NCI-H2171 (cell line): ENCODE measurements around the gene MYF6.
"Not testable (repeated sequence)": the region's sequence is repeated elsewhere in the genome, so short reads cannot be mapped to it uniquely, and the experiment has no call there.

Experiments
- DNase-seq: peaks from one replicate; lab custom pipeline; 2025; lab: John Stamatoyannopoulos, UW

Gene MYF6

DNA sequence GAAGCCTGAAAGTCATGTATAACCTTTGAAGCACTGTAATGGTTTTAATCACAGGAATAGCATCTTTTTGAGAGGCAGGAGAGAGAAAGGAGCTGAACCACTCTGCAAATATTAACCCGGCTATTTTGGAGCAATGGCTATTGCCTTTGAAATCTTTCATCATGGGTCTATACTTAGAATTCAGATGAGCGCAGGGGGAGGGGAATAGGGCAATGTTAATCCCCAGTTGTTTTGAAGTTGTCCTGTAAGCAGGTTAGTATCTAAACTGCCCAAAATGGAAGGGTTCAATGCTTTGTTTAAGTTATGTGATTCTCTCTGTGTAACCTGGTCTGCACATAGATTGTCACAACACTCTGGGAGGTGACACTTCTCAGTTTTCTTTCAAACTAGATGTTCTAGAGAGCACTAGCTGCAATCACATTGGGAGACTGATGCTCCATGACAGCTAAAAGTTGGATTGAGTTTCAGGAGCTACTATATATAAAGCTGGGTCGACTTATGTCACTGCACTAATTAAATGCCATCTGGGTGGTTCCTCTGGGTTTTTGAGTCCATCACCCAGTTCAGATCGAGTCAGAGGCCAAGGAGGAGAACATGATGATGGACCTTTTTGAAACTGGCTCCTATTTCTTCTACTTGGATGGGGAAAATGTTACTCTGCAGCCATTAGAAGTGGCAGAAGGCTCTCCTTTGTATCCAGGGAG is at the start of gene MYF6:
MYF6 (plus strand) TSS at position 509 of the 704 bp plus-strand sequence; CDS start at position 595, 86 bp downstream.
- no peak for DNase-seq

DNA sequence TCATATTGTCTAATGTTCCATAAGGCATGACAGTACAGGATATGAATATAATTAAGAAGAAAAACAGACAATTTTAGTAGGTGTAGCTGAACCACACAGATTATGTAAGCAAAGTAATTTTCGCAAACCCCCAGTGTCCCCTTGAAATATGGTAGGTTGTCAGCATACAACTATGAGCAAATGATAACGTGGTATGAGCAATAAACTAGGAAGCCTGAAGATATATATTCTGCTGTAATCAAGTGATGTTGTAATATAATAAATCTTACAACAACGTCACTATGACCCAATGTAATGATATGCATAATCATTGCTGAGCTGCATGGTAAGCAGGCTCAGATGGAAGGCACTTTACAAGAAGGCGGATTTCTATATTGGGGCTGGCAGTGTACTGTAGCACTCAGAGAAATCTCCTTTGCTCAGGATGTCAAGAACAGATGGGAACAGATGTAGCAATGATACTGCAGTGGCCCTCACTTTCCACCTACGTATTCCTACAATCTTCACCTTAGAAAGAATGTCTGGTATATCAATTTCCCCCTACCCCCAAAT is 47.8 kb upstream of the MYF6 start:
- no peak for DNase-seq

DNA sequence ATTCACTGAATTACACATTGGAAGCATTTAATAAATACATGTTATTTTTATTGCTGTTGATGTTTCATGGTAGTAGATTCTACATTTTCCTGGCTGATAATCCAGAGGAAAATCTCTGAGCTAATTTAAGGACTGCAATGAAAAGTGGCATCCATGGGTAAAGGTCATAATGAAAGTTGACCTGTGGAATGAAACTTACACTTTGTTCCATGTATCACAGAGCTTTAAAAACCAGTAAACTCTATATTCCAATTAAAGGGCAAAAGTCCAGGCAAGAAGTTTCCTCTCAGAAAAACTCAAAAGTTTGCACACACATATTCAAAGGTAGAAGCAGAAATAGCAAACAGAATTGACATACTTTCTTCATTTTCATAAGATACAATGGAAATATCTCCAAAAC is 44.8 kb upstream of the MYF6 start:
- DNase-seq = no peak

DNA sequence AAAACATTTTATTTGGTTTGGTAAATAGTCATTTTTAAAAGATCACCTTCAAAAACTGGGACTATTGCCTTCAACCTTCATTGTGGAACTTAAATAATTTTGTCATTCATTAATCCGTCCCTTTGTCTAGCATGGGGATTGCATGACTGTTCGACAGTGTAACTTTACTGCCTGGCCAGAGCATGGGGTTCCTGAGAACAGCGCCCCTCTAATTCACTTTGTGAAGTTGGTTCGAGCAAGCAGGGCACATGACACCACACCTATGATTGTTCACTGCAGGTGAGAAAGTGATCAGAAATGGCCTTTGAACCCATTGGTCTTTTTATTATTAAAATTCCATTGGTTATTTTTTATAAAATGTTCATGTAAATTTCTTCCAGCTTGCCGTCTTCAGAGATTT is 37.2 kb upstream of the MYF6 start:
- no peak for DNase-seq

DNA sequence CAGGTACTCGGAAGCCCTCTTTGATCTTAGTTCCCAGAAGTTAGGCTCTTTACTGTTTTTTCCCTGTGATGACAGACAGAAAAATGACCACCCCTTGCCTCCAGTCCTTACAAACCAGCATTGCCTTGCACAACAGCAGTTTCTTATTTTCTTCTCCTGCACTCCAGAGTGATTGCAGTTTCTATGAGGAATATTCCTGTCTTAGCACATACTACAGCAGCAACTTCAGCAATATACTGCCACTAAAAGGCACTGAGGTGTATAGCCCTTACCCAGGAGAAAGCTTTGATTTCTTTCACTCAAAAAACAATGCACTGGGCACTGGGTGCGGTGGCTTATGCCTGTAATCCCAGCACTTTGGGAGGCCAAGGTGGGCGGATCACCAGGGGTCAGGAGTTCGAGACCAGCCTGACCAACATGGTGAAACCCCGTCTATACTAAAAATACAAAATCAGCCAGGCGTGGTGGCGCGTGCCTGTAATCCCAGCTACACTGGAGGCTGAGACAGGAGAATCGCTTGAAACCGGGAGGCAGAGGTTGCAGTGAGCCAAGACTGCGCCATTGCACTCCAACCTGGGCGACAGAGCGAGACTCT is 31.3 kb upstream of the MYF6 start:
- not testable (repeated sequence) for DNase-seq

DNA sequence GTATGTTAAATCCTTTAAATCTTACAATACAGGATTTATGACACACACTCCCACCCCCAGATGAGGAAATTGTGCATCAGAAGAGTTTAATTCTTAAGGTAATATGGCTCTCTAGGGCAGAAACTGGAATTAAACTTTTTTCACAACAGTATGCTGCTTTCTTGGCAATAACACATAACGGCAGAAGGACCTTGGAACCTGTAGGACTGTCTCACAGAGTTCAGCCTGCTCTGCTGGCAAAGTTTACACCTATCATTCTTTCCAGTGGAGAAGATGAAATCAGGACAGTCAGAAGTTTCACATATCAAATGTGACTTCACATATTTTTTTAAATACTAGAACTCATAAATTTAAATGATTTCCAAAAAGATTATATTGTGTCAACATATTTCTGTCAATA is 30.6 kb upstream of the MYF6 start:
- DNase-seq = no peak

DNA sequence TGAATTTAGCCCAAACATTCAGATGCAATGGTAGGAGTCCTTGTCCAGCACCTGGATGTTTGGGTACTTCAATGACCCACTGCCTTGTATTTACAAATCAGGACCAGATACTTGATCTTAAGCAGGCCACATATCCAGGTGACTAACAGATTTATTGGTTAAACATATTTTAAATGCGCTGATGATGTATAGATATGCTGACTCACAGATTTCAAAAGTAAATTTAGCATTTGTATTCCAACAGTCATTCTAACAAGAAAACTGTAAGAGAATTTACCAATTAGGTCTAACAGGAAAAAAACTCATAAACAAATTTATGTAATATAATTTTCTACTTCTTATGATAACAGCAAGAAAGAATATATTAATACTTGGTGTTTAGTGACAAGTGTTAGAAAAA is 29.4 kb upstream of the MYF6 start:
- DNase-seq = no peak

DNA sequence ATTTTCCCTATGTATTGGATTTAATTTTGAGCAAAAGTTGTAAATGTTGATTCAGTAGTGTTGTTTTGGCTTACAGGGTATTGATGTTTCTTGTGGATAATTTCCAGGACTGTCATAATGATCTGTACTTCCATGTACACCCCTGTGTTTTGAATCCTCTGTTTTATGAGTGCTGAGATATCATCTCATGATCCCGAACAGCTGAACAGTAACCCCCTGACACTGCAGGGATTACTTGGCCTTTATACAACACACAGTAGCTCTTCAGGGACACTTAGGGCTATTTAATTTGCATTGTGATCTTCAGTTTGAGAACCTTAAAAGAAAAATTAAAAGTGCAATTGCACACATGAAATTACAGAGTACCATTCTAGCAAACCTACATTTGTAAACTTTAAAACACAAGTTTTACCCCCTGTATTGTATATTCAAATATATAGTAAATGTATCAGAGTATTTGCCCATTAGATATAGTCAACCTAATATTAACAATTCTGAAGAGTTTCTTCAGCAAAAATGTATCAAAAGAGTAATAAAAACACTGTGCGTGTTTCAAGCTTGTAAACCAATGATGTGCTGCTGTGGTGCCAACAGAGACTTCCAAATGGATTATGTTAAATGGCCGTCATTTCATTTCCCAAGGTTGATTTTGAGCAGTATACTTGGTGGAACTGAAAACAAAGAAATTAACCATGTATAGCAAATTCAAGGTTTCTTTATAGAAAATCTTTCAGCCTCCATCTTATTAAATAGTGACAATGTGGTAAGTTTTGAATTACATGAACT is 27.9 kb upstream of the MYF6 start:
- DNase-seq = no peak

DNA sequence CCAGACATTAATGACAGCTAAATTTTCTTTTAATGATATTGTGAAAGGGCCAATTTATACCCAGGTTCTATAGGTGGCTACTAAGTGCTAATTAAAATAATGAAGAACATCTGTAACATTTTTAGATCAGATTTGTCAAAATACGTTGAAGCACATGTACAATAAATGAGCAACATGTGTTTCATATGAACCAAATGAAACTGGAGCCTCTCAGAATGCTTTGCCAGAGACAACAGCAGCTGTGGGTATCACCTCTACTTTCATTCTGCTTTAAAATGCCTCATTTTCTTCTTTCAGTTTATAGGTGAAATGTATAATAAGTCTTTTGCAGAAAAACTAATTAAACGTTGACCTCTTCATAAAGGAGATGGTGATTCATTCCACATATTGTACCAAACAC is 26.1 kb upstream of the MYF6 start:
- DNase-seq = peak; percentile 30

DNA sequence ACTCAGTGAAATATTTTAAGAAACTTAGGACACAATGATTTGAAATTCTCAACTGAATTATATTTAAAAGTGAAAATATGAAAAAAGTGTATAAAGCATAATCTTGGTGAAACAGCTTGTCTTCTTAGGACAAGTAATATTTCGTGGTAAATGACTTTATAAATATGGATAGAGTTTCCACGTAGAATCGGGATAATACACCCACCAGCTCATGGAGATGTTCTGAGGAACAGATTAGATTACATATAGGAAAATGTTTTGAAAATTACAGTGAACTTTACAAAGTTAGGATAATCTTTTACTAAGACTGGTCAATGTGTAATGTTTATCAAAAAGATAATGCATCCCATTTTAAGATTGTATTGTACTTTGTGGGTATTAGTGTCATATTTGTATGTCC is 25.6 kb upstream of the MYF6 start:
- no peak for DNase-seq

DNA sequence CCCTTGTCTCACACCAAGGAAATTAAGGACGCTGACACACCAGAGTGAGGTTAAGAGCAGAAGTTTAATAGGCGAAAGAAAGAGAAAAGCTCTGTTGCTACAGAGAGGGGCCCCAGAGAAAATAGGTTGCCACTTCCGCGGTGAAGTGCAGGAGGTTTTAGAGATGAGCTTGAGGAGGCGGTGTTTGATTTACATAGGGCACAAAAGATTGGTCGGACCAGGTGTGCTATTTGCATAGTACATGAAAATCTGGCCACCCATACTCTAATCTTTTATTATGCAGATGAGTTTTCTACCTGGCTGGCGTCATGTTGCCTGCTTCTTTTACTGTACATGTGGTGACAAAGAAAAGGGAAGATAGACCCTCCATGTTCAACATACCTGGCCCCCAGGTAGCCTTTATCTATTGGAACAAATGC is 23.3 kb upstream of the MYF6 start:
- DNase-seq = no peak

DNA sequence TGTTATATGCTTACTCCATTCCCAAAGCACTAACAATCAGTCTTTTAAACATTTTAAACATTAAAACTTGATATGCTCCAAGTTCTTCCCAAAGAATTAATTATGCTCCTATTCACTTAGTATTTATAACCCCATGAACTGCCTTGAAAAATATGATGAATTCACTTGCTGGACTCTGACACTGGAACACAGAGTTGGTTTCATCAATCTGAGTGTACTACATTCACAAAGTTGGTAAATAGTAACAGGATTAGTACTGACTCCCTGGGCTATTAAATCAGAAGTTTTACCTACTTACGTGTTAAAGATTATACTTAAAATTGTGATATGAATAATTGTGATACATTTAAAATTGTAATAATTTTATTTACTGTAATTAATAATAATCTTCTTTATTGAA is 17.3 kb upstream of the MYF6 start:
- DNase-seq = no peak

DNA sequence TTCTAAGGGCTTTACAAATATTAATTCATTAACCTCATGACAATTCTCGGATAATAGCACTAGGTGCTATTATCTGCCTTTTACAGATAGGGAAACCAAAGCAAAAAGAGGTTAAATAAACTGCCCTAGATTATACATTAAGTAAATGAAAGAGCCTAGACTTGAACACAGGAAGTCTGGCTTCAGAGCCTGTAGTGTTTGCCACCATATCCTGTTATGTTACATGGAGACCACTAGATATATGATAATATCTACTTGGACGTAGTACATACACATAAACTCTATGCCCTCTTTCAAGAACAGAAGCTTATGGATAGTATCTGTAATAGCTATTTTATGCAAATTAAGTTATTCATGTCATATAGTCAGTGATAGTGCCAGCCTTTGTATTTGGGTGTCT is 16.9 kb upstream of the MYF6 start:
- DNase-seq = no peak

DNA sequence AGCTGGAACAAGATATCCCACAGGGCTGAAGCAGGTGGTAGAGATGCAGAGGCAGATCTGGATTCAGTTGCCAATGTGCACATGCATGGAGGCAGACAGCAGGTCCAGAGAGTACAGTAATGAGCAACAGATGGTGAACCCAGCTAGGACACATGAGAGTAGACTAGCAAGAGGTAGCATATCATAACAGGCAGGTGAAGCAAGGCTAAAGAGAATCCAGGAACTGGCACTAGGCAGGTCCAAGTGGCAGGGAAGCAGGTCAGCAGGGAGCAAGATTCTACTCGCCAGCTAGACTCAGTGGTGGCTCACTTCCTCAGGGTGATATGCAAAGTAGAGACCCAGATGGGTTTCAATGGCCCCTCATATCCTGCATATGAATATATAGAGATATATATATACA is 15.3 kb upstream of the MYF6 start:
- peak; percentile 88 for DNase-seq

DNA sequence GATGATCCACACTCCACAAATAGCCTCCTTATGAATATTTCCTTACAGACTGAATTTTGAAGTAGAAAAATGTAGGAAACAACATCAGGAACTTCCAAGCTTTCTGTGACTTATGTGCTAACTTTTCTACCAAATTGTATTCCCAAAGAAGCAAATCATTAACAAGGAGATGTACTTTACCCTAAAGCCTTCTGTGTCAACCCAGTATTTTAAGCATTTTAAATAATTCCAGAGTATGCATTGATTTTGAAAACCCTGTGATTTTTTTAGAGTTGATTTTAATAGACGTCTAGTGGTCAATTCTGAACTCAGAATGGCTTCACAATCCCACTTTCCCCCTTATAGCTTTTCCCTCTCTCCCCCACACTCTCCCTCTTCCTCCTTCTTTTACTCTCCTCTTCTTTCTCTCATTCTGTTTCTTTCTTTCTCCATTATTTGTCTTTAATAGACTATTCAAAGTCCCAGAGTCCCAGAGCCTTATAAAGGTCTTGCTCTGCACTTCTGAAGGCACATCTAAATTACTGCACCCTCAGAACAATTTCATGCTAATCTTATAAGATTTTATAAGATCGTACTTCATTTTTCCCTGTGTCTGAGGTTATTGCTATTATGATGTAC is 10.1 kb upstream of the MYF6 start:
- DNase-seq = no peak

DNA sequence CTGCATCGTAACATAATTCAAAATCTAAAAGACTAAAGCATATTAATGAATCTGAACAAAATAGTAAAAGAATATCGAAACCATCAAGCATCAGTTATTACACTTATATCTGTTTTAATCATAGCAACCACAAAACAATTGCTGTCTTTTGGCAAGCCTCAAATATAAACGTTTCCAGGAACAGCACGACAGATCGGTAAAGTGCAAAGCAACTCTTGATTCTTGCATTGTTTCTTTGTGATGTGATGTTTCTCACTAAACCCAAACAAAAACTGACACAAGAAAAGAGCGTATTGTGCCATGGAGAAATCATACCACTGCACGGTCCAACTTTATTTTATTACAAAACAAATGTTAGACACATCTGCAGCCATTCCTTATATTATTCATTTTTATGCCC is 9.2 kb upstream of the MYF6 start:
- DNase-seq = no peak

DNA sequence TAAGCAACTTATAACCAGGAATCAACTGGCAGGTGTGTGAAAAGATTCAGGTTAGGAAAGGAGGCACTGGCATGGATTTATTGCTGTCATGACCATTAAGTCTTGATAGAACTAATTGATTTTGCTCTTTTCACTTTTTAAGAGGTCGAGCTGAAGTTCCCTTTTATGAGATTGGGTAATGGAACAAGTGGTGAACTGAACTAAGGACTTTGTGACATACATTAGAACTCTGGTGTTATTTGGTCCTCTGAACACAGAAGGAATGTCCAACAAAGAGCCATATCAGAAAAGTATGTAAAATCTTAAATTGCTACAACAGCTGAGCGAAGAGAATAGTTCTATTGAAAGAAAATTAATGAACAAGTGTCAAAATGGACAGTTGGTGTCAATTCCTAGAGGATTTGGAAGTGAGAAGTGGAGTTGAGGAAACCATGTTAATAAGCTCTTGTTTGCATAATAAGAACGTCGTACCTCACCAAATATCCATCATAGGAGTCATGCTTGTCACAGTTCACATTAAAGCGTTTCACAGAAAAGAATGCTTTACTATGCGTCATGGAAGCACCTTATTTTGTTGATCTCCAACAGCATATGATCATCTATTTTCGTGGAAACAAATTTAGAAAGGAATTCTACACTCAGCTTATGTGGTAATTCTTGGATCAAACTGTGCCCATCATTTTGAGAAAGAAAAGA is 8.4 kb upstream of the MYF6 start:
- no peak for DNase-seq

DNA sequence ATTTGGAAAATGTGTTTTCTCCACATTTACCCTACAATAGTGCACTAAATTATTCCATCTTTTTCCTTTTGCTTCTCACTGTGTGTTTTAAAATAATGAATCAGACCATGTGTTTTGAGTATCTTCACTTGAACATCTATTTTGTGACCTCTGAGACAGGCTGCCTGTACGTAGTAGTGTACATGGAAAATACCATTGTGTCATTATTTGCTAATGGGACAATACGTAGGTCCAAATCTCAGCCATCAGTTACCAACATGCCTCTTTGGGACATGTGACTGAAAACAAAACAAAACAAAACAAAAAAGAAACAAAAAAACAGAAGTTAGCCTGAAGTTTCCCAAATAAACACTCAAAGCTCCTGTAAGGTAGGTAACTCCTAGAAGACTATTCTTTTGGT is 7.1 kb upstream of the MYF6 start:
- DNase-seq = no peak

DNA sequence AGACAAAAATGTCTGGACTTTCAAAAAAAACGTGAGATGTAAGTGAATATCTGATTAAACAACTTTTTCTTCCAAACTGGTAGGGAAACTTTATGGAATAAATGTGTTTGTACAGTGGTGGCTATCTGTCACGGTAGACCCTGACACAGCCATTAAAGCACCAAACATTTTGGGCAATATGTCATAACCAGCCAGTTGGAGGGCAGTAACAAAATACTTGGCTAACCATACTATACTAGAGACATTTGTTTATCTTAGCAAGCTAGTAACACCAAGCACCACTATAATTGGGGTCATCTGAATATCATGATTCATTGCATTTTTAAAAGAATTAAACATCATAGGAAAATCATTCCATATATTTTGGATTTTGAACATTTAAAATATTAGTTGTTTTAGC is 6.0 kb upstream of the MYF6 start:
- DNase-seq = no peak

DNA sequence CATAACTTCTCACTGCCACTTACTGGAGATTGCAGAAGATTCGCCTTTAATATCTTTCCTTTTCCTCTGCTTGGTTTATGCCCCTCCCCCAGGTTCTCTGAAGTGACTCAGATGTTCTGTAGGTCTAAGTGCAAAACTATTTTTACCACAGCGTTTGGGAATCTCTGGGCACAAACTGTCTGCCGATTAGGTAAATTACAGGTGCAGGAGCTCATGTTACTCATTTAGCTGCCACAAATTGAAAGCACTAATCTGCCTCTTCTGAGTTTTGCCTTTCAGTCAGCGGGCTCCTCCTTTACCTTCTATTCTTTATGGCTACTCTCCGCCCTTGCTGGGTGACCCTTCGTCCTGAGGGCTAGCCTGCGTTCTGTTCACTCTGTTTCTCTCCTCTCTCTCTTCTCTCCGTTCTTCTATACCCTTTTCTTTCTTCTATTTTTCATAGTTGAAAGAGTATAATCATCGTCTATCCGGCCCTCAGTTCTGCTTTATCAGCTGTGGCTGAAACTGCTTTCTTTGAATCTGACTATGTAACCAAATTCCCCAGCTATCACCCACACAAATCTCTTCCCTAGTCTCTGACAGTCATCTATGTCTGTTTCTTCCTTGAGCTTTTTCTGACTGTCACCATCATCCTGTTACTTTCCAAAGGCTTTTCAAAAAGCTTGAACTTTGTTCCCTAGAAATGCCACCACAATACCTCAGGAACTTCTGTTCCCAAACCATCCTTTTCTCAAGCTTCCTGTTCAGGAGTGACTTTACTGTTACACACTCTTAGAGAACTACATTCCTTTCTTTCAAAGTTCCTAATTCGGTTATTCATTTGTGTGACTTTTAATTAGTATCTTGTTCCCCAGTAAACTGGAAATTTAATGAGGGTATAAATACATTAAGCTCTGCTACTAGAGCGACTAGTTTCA is 4.3 kb upstream of the MYF6 start:
- DNase-seq = peak; percentile 21

DNA sequence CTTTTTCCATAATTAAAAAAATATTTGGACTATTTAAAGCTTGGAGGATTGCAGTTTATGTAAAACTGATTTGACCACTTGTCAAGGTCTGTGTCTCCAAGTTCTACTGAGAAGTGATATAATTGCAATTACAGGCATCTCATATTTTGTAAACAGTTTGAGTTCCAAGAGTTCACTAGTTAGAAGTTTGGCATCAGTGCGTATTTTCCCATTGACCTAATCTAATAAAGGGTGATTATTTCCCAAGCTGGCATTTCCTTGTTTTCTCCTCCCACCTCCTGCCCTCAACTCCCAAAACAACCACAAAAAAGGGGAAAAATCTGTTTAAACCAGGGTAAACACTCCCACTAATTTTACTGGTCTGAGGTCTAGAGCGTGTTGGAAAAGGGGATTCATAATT is 3.0 kb upstream of the MYF6 start:
- DNase-seq = no peak
